Activated CD4-positive, alpha-beta T cell treated with anti-CD3 and anti-CD28 coated beads for 4 hours (primary cell): ENCODE data around the gene GPX3.

Experiments
- DNase-seq, 2 donors: peaks; one replicate each; pipeline ENCODE4 v3.0.0-alpha.2; 2020

The GPX3 gene

GRCh38 chr5:151034422-151035379 is 14.3 kb downstream of the GPX3 start:
- no peak for DNase-seq

DNA sequence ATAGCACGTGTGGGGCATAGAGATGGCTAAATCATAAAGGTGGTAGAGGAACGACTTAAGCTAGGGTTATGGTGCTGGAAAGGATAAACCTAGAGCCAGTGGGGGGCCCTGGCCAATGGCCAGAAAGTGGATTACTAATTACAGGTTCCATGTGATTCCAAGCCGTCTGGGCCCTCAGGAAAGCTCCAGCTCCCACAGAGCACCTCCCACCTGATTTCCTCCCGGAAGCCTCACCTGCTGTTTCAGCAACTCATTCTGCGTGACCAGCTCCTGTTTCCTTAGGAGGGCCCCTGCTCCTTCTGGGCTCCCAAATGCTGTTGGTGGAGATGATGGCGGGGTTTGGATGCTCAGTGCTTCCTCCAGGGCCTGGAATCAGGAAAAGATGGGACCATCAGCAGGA is 16.2 kb downstream of the GPX3 start:
- no peak for DNase-seq

- no peak for DNase-seq
Observed at GRCh38 chr5:151037561-151038411, 17.4 kb downstream of the GPX3 start.

DNA sequence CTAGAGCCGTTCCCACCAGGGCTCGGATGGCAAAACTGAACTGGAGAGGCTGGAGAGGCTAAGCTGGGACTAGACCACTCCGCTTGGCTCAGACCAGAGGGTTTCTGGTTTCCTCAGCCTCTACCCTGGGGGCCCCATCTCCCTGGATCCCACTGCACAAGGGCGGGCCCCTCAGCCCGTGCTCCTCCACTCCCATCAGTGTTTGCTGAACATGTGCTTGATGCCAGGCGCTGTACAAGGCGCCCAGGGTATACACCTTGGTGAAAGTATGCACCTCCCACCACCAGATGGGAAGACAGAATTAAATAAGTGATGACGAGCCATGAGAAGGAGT is 18.0 kb downstream of the GPX3 start:
- no peak for DNase-seq

DNA sequence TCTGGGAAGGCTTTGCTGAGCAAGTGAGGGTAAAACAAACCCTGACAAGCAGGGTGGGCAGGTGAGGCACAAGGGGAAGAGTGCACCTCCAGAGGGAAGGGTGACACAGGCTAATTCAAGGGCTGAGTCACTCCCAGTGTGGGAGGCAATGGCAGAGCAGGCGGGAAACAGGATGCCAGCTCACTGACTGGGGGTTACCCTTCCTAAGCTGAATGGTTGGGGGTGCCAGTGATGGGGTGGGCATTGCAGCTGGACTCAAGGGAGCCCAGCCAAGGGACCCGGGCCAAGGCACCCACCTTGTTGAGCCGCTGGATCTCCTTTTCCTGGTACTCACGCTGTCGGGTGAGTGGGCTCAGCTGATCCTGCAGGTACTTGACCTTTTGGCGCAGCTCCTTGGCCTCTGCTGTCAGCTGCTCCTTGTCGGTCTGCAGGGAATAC is 18.4 kb downstream of the GPX3 start:
- peak in 1 of 2 donors; percentile 9 for DNase-seq

DNA sequence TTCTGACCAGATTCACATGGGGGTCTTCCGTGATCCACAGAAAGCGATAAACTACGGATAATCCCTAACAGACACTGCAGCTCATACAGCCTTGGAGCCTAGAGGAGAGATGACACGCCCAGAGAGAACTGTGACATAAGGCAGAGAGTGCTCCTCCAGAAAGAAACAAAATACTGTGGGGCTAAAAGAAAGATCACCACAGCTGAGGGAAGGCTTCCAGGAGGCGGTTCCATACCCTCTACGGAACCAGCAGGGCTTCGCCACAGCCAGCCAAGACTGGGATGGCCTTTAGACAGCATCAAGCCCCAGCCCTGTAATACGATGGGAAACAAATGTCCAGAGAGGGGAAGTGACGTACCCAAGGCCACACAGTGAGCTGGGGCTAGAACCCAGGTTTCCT is 19.3 kb downstream of the GPX3 start:
- DNase-seq = no peak

GRCh38 chr5:151040211-151040747 is 19.9 kb downstream of the GPX3 start:
- DNase-seq = no peak

GRCh38 chr5:151041577-151042268 is 21.3 kb downstream of the GPX3 start:
- no peak for DNase-seq

DNA sequence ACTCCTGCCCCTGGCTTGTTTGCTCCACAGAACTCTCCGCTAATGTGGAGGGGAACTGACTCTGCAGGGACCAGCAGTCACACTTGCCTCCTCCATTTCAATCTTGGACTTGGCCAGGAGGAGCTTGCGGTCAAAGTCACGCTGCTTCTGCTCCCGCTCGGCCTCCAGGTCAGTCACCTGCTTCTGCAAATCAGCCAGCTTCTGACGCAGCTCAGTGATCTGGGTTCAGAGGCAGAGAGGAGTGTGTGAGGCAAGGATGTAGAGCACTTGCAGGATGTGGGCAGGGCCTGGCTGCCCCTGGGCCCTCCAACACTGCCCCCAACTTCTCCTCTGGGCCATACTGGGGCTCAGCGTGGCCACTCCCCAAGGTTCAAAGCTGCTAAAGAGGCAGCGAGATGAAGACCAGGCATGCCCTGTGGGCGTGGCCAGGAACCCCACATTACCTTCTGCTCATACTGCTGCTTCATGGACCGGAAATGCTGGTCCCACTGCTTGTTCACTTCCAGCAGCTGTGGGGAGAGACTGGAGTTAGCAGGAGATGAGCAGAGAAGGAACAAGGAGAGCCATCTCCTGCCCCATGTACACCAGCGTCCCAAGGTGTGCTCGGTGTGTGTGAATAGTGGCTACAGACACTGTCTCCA is 22.2 kb downstream of the GPX3 start:
- no peak for DNase-seq

- DNase-seq = peak in 1 of 2 donors; percentile 23
Observed at GRCh38 chr5:151047814-151048425, 27.5 kb downstream of the GPX3 start.

GRCh38 chr5:151048526-151048925 is 28.1 kb downstream of the GPX3 start:
- DNase-seq = no peak

DNA sequence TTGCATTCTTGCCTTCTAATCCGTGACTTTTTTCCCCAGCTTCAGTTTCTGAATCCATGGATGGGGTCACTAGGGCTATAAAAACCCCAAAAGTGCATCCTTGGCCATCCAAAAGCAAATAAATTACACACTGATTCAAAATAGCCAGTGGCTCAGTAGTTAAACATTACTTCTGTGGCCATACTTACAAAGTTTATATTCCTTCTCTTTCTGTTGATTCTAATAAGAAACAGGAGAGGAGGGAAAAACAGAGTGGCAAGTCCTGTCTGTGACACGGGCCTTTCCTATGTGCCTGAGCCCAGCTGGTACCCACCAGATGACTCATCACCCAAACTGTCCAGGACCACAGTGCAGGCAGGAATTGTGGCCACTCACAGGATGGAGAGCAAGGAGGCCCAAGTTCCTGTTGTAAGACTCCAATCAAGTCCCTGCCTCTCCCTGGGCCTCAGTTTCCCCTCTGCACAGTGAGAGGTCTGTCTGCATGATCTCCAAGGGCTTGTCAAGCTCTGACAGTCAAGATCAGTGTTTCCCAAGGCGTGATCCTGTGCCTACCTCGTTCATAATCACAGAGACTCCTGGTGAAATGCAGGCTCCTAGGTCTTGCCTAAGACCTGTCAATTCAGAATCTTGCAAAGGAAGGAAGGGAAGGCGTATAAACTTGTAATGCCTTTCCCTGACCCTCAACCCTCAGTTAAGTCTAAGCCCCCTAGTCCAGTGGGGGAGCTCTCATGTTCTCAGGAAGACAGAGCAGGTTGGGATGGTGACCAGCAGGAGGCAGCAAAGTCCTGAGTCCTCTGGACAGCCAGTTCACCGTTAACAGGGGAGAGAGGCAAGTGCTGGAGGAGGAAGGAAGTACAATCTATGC is 30.9 kb downstream of the GPX3 start:
- peak; percentile 67 to 75 for DNase-seq

DNA sequence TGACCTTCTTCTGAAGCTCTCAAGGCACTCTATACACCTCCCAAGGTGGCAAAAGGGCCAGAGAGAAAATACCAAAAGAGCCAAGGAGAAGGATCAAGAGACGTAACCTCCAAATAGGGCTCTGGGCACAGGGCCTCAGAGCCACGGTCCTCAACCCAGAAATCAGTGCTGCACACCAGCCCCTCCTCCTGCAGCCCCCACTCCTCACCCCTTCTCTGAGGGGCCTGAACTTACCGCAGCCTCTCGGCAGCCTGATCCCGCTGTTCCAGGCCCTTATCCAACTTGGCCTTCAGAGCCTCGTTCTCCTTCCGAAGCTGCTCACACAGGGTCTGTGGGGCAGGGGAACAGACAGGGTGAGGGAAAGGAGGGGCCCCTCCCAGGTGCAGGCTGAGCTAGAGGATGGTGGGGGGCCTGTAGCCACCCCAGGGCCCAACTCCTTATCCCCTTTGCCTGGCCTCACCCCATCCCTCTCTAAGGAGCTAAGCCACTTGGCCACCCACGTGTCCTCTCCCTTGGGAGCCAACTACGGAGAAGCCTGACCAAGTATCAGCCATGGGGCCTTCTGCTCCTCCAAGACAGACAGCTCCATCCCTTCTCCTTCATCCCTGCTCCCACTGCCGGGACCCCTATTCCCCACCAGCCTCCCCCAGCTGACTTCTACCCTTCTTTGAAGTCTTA is 31.7 kb downstream of the GPX3 start:
- no peak for DNase-seq

DNA sequence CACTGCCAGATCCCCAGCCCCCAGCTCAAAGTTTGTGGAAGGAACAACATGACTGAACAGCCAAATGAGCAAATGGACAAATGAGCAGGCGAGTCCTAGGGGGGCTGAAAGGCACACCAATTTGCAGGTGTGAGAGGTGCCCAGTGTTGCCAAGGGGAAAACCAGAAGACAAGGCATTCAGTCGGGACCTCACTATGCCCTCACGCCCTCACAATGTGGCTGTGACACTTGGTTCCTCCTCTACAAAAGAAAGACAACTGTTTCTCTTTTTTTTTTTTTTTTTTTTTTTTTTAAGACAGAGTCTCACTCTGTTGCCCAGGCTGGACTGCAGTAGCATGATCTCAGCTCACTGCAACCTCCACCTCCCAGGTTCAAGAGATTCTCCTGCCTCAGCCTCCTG is 32.4 kb downstream of the GPX3 start:
- DNase-seq = no peak

GRCh38 chr5:151053796-151054462 is 33.5 kb downstream of the GPX3 start:
- no peak for DNase-seq

GRCh38 chr5:151054709-151055108 is 34.3 kb downstream of the GPX3 start:
- no peak for DNase-seq

DNA sequence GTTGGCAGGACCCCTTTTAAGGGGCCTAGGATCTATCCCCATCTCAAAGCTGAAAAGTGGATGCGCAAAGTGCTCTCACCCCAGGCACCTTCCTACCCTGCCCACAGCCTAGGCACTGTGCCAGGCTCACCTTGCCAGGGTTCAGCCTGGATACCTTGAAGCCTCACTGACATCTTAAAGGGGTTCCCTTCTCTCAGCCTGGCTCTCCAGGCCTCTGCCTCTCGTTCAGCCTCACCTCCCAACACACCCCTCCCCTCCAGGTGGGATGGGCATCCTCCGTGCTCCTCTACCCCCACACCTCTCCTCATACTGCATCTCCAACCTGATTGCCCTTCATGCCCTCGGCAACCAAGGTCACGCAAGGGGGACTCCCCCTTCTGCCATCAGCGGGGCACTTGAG is 34.9 kb downstream of the GPX3 start:
- no peak for DNase-seq

- DNase-seq = no peak
Observed at GRCh38 chr5:151056379-151057325, 36.3 kb downstream of the GPX3 start.

DNA sequence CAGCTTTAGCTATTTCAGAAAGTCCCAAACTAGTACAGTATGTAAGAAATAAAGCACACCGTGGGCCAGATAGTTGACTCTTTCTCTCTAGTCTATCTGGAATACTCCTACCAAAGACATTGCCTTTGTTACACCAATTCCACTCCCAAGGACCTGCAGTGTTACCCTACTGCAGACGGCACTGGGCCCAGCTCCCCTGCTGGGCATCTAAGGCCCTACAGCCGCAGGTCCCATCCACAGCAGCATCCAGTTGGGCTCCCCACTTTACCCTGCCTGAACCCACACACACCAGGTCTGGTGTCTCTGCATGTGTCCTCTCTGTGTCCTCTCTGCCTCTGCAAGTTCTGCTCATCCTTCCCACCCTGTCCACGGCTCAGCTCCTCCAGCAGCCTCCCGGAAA is 37.9 kb downstream of the GPX3 start:
- no peak for DNase-seq
